ENCODE measurements around the gene PWP1. TPM values are rescaled to one million over a fixed set of nuclear protein-coding genes. Genes with fewer than 3 reads are reported as not detected.

The PWP1 gene
- total and polyA plus RNA-seq, 2 experiments from 2014 or later = 110 to 211 TPM

- Histone ChIP-seq H3F3A (replicated peaks; ENCODE audit: low read depth) (no peaks in the 10 kb centered on the region), H3K79me2 (replicated peaks; ENCODE audit: insufficient read depth) (peaks cover 4% of the 10 kb centered on the region), H3K4me1 (ENCODE audit: insufficient read depth) (no peaks in the 10 kb centered on the region), H3K4me3 (no peak overlapping the region), H3K36me3 (ENCODE audit: insufficient read depth) (peaks cover 74% of the 10 kb centered on the region), H3K27ac (ENCODE audit: low read depth) (no peak overlapping the region), H3K27me3 (ENCODE audit: insufficient read depth) (no peaks in the 10 kb centered on the region), H4K20me1 (replicated peaks; ENCODE audit: insufficient read depth) (peaks cover 7% of the 10 kb centered on the region; the same call in 1 of the 2 replicates), H2AFZ (no peak overlapping the region), H3K4me2 (no peak overlapping the region), H3K9me2 (ENCODE audit: insufficient read depth) (no peaks in the 10 kb centered on the region)
- TF ChIP-seq REST (IDR thresholded peaks at IDR 0.05; ENCODE audit: unreplicated experiment) (no peak), EZH2 (IDR thresholded peaks at IDR 0.05; ENCODE audit: low read depth, unreplicated experiment) (no peak), STAT1 (IDR thresholded peaks at IDR 0.05; ENCODE audit: unreplicated experiment) (no peak), POLR2AphosphoS5 (IDR thresholded peaks at IDR 0.05; ENCODE audit: low read depth) (no peak), JUNB (IDR thresholded peaks at IDR 0.05; ENCODE audit: unreplicated experiment) (no peak), ZNF114 (CRISPR knock-in tag; IDR thresholded peaks at IDR 0.05) (no peak), ZNF331 (CRISPR knock-in tag; IDR thresholded peaks at IDR 0.05; ENCODE audit: low read depth) (no peak), ETS1 (IDR thresholded peaks at IDR 0.05) (no peak), EZH2phosphoT487 (IDR thresholded peaks at IDR 0.05; ENCODE audit: unreplicated experiment) (no peak), CREB1 (CRISPR knock-in tag; IDR thresholded peaks at IDR 0.05; ENCODE audit: low read depth) (no peak), ZNF462 (CRISPR knock-in tag; IDR thresholded peaks at IDR 0.05) (no peak), CTCF (conservative IDR thresholded peaks at IDR 0.05; ENCODE audit: low read depth in 2 of 2) (no peak), NANOG (IDR thresholded peaks at IDR 0.05; ENCODE audit: borderline replicate concordance) (no peak)
- ATAC-seq (no peak), DNase-seq (ENCODE audit: low spot score) (no peak)
- Mint-ChIP-seq H3K27me3 (ENCODE audit: insufficient read depth, low read depth, poor library complexity) (peaks cover 2% of the 10 kb centered on the region), H3K27ac (no peak overlapping the region), H3K9me3 (peaks cover 6% of the 10 kb centered on the region), H3K36me3 (ENCODE audit: low read depth) (peaks cover 94% of the 10 kb centered on the region), H3K4me3 (no peak overlapping the region), H3K4me1 (no peaks in the 10 kb centered on the region)
Observed at GRCh38 chr12:107704041-107704440, 18.4 kb downstream of the PWP1 start.

Measured in GM23338 (cell line).